SIG-M5 (cell line): Measurements from ENCODE around the gene IGF2BP3.
"Not testable (repeated sequence)": the region's sequence is repeated elsewhere in the genome, so short reads cannot be mapped to it uniquely, and the experiment has no call there.

Experiments used
- DNase-seq: peaks from one replicate; lab custom pipeline; 2025; lab: John Stamatoyannopoulos, UW

IGF2BP3 gene

DNA sequence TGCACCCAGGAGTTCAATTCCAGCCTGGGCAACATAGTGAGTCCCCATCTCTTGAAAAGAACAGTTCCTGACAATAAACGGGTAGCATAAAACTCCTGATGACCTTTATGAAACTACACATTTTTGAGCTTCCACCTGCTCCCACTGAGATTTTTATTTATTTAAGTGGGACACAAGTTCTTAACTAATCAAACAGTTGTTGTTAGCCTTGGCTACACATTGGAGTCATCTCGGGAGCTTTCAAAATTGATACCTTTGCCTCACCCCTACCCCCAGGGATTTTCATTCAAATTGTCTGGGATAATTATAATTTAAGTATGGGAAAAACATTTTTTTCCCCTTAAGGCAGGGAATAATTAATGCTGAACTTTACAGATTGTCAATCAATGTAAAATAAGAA is 131.9 kb downstream of the IGF2BP3 start:
- no peak for DNase-seq

DNA sequence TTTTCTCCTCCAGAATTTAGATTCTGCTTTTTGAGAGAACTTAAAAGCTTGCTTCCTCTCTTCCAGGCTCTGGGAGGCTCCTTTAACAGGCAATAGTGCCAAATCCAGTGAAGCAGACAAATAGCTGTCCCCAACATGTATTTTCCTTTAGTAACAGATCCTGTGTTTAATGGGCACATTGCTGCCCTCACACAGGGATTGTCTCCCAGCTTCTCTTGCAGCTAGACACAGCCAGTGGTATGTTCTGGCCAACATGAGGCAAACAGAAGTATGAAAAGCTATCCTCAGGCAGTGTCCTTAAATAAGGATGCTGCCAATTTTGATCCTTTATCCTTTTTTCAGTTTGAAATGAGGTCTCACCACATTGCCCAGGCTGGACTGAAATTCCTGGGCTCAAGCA is 132.9 kb downstream of the IGF2BP3 start:
- no peak for DNase-seq

DNA sequence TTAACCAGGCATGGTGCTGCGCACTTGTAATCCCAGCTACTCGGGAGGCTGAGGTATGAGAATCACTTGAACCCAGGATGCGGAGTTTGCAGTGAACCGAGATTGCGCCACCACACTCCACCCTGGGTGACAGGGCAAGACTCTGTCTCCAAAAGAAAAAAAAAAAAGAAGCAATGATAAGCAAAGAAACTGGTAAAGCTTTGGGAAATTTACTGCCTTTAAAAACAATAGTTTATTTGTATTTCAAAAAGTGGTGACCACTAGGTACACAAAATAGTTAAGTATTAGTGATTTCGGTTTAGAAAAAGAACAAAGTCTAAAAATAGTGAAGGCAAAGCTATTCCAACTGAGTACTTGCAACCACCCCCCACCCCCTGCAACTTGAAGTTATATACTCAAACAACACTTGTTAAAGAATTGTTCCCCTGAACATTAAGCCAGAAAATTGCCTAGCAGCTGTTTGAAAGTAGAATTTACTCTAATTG is 133.4 kb downstream of the IGF2BP3 start:
- DNase-seq = no peak

DNA sequence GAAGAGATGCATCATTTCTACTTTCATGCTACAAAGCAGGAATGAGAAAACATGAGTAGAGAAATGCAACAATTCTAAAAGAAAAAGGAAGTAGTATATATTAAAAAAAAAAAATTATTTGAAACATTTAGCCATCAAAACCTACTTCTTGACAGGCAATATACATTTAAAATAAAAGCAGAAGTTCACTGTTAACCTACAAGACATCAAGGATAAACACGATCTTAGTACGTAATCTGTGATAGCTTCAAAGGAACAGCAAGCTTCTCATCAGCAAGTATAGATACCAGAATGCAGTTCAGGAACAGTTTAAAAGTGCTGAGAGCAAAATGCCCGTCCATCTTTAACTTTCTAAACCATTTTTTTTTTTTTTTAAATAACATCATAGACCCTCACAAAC is 134.2 kb downstream of the IGF2BP3 start:
- no peak for DNase-seq

DNA sequence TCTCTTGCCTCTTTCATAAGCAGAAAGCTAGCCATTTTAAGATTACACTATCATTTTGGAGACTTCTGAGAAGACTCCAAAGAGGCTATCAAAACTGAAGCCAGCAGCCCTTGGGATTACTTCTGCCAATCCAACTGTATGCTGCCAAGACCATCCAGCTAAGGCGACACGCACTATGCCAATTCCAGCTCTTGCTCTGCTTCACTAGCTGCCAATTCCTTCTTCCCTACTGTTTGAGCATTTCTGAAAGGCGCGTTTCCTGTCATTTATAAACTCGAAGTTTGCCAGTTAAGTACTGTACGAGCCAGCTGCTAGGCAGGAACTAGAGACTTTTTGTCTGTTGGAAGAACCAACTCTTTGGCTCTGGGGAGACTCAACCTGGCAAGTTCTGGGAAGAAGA is 134.7 kb downstream of the IGF2BP3 start:
- DNase-seq = no peak

GRCh38 chr7:23335136-23335535 is 135.2 kb downstream of the IGF2BP3 start:
- DNase-seq = no peak

DNA sequence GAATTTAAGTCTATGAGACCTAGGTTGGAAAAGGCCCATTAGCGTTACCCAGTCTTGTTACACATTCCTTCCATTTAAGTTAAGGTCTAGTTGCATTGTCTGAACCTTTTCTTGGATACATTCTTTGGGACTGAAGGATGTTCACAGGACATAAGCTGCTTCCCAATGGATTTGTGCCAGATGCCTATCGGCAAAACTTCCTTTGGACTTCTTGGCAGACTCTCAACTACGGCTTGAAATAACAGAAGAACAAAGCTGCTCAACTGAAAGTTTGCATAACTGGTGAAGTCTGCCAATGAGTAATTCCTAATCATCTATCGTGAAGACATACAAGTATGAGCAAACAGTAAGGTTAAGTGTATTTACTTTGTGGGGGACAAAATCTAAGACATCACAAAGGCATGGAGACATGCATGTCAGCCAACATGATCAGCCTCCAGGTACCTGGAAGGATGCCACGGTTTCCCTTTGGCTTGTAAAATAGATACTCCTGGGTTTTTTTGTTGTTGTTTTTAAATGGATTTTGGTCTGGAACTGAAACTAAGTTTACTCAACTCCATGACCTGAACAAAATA is 135.7 kb downstream of the IGF2BP3 start:
- no peak for DNase-seq

DNA sequence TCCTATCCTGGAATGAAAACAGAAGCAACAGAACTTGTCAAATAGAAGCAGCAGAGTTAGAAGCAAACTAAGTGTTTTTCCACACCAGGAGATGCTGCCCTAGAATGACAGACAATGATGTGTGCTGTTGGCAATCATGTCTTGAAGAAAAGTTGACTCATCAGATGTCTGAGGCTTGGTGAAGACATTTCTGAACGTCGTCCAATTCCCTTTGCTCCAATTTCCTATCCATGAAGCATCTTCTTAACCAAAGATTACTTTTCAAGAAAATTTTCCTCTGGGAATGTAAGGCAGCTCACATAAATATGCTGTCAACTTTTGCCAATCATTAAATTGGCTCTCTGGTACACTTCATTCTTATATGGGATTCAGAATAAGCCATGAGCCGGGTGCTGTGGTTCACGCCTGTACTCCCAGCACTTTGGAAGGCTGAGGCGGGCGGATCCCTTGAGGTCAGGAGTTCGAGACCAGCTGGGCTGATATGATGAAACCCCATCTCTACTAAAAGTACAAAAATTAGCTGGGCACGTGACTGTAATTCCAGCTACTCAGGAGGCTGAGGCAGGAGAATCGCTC is 136.5 kb downstream of the IGF2BP3 start:
- no peak for DNase-seq

GRCh38 chr7:23332910-23333612 is 137.2 kb downstream of the IGF2BP3 start:
- no peak for DNase-seq

GRCh38 chr7:23332193-23332592 is 138.1 kb downstream of the IGF2BP3 start:
- no peak for DNase-seq

- no peak for DNase-seq
Measured at GRCh38 chr7:23331132-23331531, 139.2 kb downstream of the IGF2BP3 start.

DNA sequence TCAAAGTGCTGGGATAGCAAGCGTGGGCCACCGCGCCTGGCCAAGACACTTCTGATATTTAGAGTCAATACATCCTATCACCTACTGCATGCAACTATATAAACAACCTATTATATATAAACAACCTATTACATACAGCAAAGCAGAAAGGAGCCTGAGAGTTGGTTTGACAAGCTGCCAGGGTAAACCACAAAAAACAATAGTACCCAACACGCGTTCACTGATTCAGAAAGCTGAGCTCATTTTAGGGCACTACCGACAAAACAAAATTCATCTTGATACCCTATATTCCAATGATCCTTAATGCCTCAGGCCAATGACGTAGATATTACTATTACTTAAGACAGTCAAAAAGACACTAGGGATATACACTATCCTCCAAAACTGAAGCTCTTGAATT is 154.9 kb downstream of the IGF2BP3 start:
- DNase-seq = no peak

DNA sequence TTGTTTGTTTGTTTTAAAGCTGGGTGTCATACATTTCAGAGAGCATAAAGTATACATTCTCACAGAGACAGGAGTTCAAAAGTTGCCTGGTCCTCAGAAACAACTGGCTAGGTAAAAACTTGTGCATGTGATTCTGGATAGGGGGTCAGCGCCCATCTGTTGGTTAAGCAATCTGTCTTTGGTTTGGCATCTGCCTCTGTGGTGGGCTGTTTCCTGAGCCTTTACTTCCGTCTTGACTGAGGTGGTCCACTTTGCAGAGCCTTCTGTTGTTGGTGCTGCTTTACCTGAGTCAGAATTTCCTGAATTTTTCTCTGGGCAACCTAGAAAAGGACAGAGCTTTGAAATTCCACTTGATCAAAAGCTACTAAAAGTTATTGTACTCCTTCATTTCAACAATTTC is 158.2 kb downstream of the IGF2BP3 start:
- DNase-seq = not testable (repeated sequence)

DNA sequence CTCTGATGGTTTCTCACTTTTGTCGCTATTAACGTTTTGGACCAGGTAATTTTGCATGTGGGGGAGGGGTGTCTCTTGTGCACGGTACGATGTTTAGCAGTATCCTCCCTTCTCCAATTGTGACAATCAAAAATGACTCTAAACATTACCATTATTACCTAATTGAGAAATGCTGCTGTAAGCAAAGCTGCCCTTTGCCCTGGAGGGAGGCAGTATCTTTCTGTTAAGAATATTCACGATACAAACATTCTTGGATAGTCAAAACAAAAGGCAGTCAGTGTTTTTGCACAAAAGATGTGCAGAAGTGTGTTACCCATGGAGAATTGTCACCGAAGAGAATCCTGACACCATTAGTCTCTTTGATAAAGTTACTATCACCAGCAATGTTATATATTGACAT is 161.5 kb downstream of the IGF2BP3 start:
- DNase-seq = no peak

DNA sequence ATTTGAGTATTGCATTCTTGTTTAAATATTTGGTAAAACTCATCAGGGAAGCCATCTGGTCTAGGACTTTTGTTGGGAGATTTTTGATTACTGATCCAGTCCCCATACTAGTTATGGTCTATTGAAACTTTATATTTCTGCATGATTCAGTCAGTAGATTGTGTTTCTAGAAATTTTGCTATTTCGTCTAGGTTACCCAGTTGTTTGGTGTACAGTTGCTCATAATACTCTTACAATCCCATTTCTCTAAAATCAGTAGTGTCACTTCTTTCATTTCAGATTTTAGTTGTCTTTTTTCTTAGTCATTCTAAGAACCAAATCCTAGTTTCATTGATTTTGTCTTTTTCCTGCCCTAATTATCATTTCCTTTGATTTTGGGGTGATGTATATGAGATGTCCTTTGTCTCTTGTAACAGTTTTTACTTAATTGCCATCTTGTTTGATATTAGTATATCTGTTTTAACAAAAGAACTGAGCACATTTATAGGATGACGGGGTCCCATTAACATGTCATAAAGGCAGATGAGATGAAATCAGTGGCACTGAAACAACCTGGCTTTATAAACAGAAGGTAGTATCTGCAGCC is 163.3 kb downstream of the IGF2BP3 start:
- DNase-seq = no peak

GRCh38 chr7:23299770-23300300 is 170.5 kb downstream of the IGF2BP3 start:
- DNase-seq = no peak

DNA sequence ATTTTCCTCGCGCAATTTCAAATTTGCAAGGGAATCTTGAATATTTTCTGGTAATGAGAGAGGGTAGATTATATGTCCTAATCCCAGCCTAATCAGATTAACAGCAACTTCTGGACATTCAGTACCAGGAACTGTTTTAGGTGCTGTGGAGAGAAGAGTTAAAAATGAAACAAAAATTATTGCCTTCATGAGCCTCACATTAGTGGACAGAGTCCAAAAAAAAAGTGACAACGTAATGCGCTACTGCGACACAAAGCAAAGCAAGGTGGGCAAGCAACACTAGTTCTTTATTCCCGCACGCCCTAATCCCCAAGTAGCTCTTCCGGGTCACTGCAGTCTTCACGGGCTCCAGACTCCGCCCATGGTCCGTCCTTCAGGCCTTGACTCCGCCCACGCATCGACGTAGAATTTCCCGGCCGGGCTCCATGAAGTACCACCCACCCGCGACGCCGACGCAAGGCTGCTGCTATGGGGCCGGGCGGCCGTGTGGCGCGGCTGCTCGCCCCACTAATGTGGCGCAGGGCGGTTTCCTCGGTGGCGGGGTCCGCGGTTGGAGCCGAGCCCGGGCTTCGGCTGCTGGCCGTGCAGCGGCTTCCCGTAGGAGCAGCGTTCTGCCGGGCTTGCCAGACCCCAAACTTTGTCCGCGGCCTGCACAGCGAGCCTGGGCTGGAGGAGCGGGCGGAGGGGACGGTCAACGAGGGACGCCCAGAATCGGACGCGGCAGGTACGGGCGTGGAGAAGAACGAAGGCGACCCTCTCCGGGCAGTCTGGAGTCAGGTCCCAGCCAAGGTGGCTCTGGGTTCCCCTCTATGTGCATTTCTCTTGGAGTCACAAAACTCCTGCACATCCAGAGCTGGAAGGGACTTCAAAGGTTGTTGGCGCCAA is 171.2 kb downstream of the IGF2BP3 start, which contains the start of gene MALSU1:
Gene MALSU1 (plus strand): TSS at position 455 of the 885 bp plus-strand sequence. CDS start 14 bp downstream, at position 469.
- peak; percentile 64 for DNase-seq

GRCh38 chr7:23298141-23298881 is 172.0 kb downstream of the IGF2BP3 start:
- DNase-seq = no peak

DNA sequence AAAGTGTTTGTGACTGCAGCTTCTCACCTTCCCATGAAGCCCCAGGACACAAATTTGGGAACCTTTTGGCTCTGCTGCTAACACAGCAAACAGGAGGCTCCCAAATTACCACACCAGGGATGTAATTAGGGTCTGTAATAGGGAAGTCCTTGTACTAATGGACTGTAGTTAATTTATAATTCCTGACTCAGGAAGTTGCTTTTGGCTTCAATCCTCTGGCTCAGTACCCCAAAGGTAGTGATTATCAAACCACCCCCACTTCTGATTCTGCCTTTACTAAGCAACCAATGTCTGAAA is 174.9 kb downstream of the IGF2BP3 start:
- no peak for DNase-seq

DNA sequence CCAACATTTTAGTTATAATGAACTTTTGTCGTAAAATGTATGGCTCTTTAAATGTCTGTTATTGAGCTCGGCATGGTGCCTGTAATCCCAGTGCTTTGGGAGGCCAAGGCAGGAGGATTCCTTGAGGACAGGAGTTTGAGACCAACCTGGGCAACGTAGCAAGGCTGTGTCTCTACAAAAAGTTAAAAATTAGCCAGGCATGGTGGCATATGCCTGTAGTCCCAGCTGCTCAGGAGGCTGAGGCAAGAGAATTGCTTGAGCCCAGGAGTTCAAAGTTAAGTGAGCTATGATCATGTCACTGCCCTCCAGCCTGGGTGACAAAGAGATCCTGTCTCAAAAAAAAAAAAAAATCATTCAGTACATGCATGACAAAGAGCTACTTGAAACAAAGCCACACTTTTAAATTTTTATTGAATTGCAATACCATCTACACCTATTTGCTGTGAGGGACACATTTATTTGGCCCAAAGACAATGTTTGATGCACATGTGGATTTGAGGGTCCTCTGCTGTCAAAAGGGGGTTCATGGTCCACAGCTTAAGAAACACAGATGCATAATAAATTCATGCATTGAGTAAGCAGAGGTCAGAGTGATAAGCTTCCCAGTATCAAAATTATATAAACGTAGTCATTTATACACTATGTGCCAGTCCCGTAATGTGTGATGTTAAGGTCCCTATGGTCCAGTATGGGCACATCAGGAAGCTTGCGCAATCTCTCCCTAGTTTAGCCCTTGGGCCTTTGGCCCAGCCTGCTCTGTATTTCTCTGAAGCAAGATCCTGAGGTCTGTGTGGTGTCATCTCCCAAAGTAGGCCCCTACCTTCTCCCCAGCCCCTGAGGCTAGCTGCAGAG is 175.5 kb downstream of the IGF2BP3 start:
- no peak for DNase-seq
